K562 (cell line): ENCODE measurements around the gene NFIB. TPM values are rescaled to one million over a fixed set of nuclear protein-coding genes. Genes with fewer than 3 reads are reported as not detected.

Experiments used
- ATAC-seq: fragments of 200-7000 bp; cut with Tn5 transposase; 3 replicates; pipeline ENCODE4 v1.9.1; 2020; ENCODE audit warnings: moderate library complexity
- BruUV-seq: library from RNA; stranded (reverse); fragments of 400-500 nt; replicated peaks from 2 replicates; lab custom pipeline; 2021; lab: Mats Ljungman, UMichigan
- CTCF ChIA-PET: fragments of 300-600 bp; formaldehyde crosslinking; extraction: SDS; loops from one replicate; lab custom pipeline; 2021; ENCODE audit warnings: low intra/inter-chr PET ratio; lab: Yijun Ruan, JAX
- POLR2A ChIA-PET: fragments of 300-600, 350-650 bp; sonication (Branson Sonifier 250); formaldehyde crosslinking; extraction: SDS; loops from one replicate; lab custom pipeline; 2021; ENCODE audit warnings: antibody characterized with exemption, inconsistent platforms; lab: Yijun Ruan, JAX
- DNase-seq, 4 experiments: peaks; one replicate each; pipeline versions ENCODE4 v3.0.0 to v3.0.0-alpha.2; 2011 to 2018; ENCODE audit warnings: low spot score in 3 of 4, mixed read lengths in 3 of 4; ENCODE audit errors: extremely low read depth in 1 of 4
- FAIRE-seq: peaks from 2 replicates; lab custom pipeline; 2011; peaks lifted over from hg19 to GRCh38; lab: Jason Lieb, UNC
- H2AFZ ChIP-seq: 2 replicates; pipeline ENCODE4 v1.6.0; 2011; ENCODE audit warnings: low read depth, low read length, control low read depth, inconsistent platforms
- H3K27ac ChIP-seq: fragments of 200-600 bp; 3 replicates; pipeline ENCODE4 v1.8.0; 2011; ENCODE audit warnings: low read depth, mild to moderate bottlenecking, control low read depth, inconsistent platforms, low read length, moderate library complexity, mixed read lengths; ENCODE audit errors: extremely low read depth
- H3K27me3 ChIP-seq, 2 experiments: fragments of 300-600 bp in 1 of 2; 2 replicates in 1 of 2; 3 replicates in 1 of 2; pipeline versions ENCODE4 v1.6.0 to v1.8.0; 2011; ENCODE audit warnings: inconsistent platforms in 2 of 2, low read length in 2 of 2, mild to moderate bottlenecking in 1 of 2, mixed read lengths in 1 of 2, moderate library complexity in 1 of 2; ENCODE audit not compliant: control insufficient read depth in 2 of 2, insufficient read depth in 2 of 2
- H3K36me3 ChIP-seq: fragments of 300-600 bp; 3 replicates; pipeline ENCODE4 v1.8.0; 2011; ENCODE audit warnings: mild to moderate bottlenecking, low read length, inconsistent platforms; ENCODE audit not compliant: control insufficient read depth, insufficient read depth
- H3K4me1 ChIP-seq, 2 experiments: fragments of 200-600 bp in 1 of 2; replicated peaks in 1 of 2; 2 replicates in 1 of 2; 3 replicates in 1 of 2; pipeline versions ENCODE4 v1.5.1 to v1.8.0; 2011; ENCODE audit warnings: inconsistent platforms in 2 of 2, low read length in 2 of 2, mild to moderate bottlenecking in 1 of 2, mixed read lengths in 1 of 2, moderate library complexity in 1 of 2; ENCODE audit not compliant: control insufficient read depth in 2 of 2, insufficient read depth in 2 of 2
- H3K4me2 ChIP-seq: 2 replicates; pipeline ENCODE4 v1.6.1; 2011; ENCODE audit warnings: low read length, control low read depth, inconsistent platforms, mixed read lengths; ENCODE audit not compliant: insufficient read depth
- H3K4me3 ChIP-seq: fragments of 200-600 bp; sonication (generic), shearing (Covaris generic); 2 replicates; pipeline ENCODE4 v1.5.1; 2016; ENCODE audit warnings: control low read depth, inconsistent platforms
- H3K79me2 ChIP-seq: fragments of 200-600 bp; 3 replicates; pipeline ENCODE4 v1.8.0; 2011; ENCODE audit warnings: low read length, inconsistent platforms; ENCODE audit not compliant: control insufficient read depth, insufficient read depth
- H3K9ac ChIP-seq, 2 experiments: 2 replicates each; pipeline versions ENCODE4 v1.6.0 to v1.6.1; 2011; ENCODE audit warnings: low read depth in 2 of 2, low read length in 2 of 2, control low read depth in 1 of 2, inconsistent platforms in 1 of 2, mild to moderate bottlenecking in 1 of 2, mixed read lengths in 1 of 2; ENCODE audit not compliant: insufficient read depth in 1 of 2
- H3K9me1 ChIP-seq: one replicate; pipeline ENCODE4 v1.6.0; 2011; ENCODE audit warnings: inconsistent platforms, mild to moderate bottlenecking, low read length, moderate library complexity; ENCODE audit not compliant: control insufficient read depth, insufficient read depth
- H3K9me3 ChIP-seq: replicated peaks from 2 replicates; pipeline ENCODE4 v1.5.1; 2011; ENCODE audit warnings: low read depth, low read length, inconsistent platforms; ENCODE audit not compliant: control insufficient read depth, insufficient read depth
- H4K20me1 ChIP-seq: replicated peaks from 2 replicates; pipeline ENCODE4 v1.6.1; 2011; ENCODE audit warnings: low read length, inconsistent platforms, mixed read lengths; ENCODE audit not compliant: control insufficient read depth, insufficient read depth
- BMI1 ChIP-seq: fragments of 150-350 bp; IDR thresholded peaks from 2 replicates; pipeline ENCODE4 v1.6.1; 2014; ENCODE audit warnings: low read length
- DNMT1 ChIP-seq: fragments of 450-650 bp; IDR thresholded peaks from 2 replicates; pipeline ENCODE4 v1.6.1; 2016; ENCODE audit warnings: antibody characterized with exemption, mild to moderate bottlenecking
- HDAC1 ChIP-seq, 2 experiments: fragments of 450-650 bp; IDR thresholded peaks; 2 replicates each; pipeline ENCODE4 v1.6.1; 2016 to 2017; ENCODE audit warnings: inconsistent platforms in 1 of 2, mild to moderate bottlenecking in 1 of 2, moderate library complexity in 1 of 2
- HDGF ChIP-seq: fragments of 450-650 bp; IDR thresholded peaks from 2 replicates; pipeline ENCODE4 v1.6.1; 2016
- NBN ChIP-seq: fragments of 450-650 bp; IDR thresholded peaks from 2 replicates; pipeline ENCODE4 v1.6.1; 2016; ENCODE audit warnings: low read depth, mild to moderate bottlenecking
- NCOA1 ChIP-seq: fragments of 450-650 bp; IDR thresholded peaks from 2 replicates; pipeline ENCODE4 v1.6.1; 2016; ENCODE audit warnings: low read depth
- PYGO2 ChIP-seq: fragments of 450-650 bp; IDR thresholded peaks from 2 replicates; pipeline ENCODE4 v1.6.1; 2016; ENCODE audit warnings: mild to moderate bottlenecking, missing genetic modification characterization, moderate library complexity, missing compliant biosample characterization
- TSHZ1 ChIP-seq: fragments of 250-450 bp; sonication (Bioruptor Pico); IDR thresholded peaks from 2 replicates; pipeline ENCODE4 v1.4.0; 2020; ENCODE audit warnings: mild to moderate bottlenecking, moderate library complexity
- ZNF174 ChIP-seq: fragments of 250-450 bp; sonication (Bioruptor Pico); IDR thresholded peaks from 2 replicates; pipeline ENCODE4 v1.4.0; 2020; ENCODE audit warnings: mild to moderate bottlenecking
- WGBS: fragments of 100-300 bp; shearing (Covaris generic); methylation state at CpG from one replicate; pipeline ENCODE4 v1.1.6; 2016; ENCODE audit warnings: low coverage, mixed read lengths; ENCODE audit not compliant: insufficient coverage; ENCODE audit errors: missing lambda C conversion rate; 5-methylcytosine and 5-hydroxymethylcytosine counted together
- in situ Hi-C: fragments of 300-500 bp; cut with MboI; formaldehyde crosslinking; loops from 4 replicates; pipeline ENCODE4 v1.15.0; 2018; ENCODE audit warnings: inconsistent platforms, mixed read lengths
- intact Hi-C: fragments of 100-400 bp; cut with micrococcal nuclease; formaldehyde crosslinking; loops from 2 replicates; pipeline ENCODE4 v1.14.2; 2022
- polyA plus RNA-seq, 8 experiments: library from polyadenylated mRNA; depleted of rRNA in 4 of 8; stranded (reverse) in 5 of 8; unstranded in 3 of 8; fragments of >200 nt; fragmentation: Nextera tagmentation in 2 of 8; fragmentation: Illumina TruSeq in 1 of 8; extraction: Ambion mirVana in 2 of 8; extraction: Trizol in 1 of 8; gene quantifications; 2 replicates each; pipeline versions ENCODE4 v1.2.1 to v1.2.3, GENCODE V29; 2011 to 2014; ENCODE audit warnings: inconsistent platforms in 1 of 8, missing spikeins in 1 of 8
- total RNA-seq, 7 experiments: library from RNA; depleted of rRNA in 6 of 7; stranded (reverse); fragments of >200 nt in 6 of 7; fragmentation: Illumina TruSeq in 2 of 7; extraction: Trizol in 2 of 7; gene quantifications; 2 replicates each; pipeline versions ENCODE4 v1.2.1 to v1.2.3, GENCODE V29; 2011 to 2021; ENCODE audit warnings: low replicate concordance in 1 of 7
- TF ChIP-seq, protein P1 (sequence below): fragments of 250-450 bp; sonication (Bioruptor Pico); IDR thresholded peaks from 2 replicates; pipeline ENCODE4 v1.8.0; 2021; ENCODE audit warnings: borderline replicate concordance, mild to moderate bottlenecking, moderate library complexity; ENCODE audit not compliant: poor library complexity, severe bottlenecking

Gene NFIB
- total and polyA plus RNA-seq, 9 of the 15 experiments (the other 6 are each of a cell fraction or from before 2014, with no cell fraction given): 1.2 to 3.3 (median 1.9) TPM

DNA sequence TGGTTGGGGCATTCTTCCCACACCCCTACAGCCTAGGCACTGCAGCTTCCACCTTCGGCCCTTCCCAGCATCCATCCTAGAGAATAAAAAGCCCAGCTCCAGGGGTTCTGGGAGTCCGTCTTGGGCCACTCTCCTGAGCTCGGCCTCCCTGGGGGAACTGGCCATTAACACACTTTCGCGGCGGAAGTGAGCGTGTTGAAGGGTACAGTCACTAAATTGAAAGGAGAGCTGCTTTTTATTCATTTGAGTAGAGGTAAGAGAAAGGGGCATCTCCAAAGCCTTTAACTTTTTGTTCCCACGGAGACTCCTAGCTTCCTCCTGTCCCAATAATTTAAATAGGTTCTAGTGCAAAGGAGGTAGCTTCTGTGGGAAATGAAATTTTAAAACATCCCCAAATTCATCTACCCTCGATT is 31.0 kb upstream of the NFIB start (continued):
- TF ChIP-seq NBN (no peak), TSHZ1 (CRISPR knock-in tag) (no peak), ZNF174 (no peak), PYGO2 (tag) (no peak), NCOA1 (no peak), BMI1 (no peak)
- TF ChIP-seq, protein P1, sequence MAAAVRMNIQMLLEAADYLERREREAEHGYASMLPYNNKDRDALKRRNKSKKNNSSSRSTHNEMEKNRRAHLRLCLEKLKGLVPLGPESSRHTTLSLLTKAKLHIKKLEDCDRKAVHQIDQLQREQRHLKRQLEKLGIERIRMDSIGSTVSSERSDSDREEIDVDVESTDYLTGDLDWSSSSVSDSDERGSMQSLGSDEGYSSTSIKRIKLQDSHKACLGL (CRISPR knock-in tag): no peak

DNA sequence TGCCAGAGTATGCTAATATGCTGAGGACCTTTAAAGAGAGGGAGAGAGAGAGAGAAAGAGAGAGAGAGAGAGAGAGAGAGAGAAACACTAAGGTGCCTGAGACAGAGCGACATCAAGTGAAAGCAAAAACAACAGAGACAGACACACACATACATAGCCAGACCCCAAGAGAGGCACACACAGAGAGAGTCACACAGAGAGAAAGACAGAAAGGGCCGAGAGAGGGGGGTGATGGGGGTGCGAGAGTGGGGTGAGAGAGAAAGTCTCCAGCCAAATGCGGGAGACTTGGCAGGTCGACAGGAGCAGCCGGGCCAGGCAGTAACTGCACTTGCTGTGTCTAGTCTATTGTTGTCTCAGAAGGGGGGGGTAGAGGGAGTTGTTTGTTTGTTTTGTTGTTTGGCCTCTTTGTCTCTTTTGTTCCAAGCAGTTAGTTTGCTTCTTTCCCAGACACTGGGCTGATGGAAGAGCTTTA is 30.1 kb upstream of the NFIB start:
- CTCF ChIA-PET: no interaction called here
- BruUV-seq: no TSS peak
- no peaks in the 10 kb centered on the region for H4K20me1 ChIP-seq
- intact Hi-C loops: no loop called here
- DNase-seq (no peak), ATAC-seq (no peak), FAIRE-seq (no peak)
- no peak overlapping the region for H2AFZ ChIP-seq
- H3K9ac ChIP-seq: no peak overlapping the region
- H3K4me2 ChIP-seq: no peak overlapping the region
- H3K27me3 ChIP-seq: peaks cover 2 to 10% of the 10 kb centered on the region in 2 experiments; a peak in 2 of 5 replicates
- H3K9me1 ChIP-seq: no peaks in the 10 kb centered on the region
- no peak overlapping the region for H3K27ac ChIP-seq
- H3K9me3 ChIP-seq: no peaks in the 10 kb centered on the region; the same call in 1 of the 2 replicates
- POLR2A ChIA-PET: no interaction called here
- no peaks in the 10 kb centered on the region for H3K36me3 ChIP-seq
- 32% methylated on average over 4 of the region's 6 CpGs for WGBS
- no peaks in the 10 kb centered on the region for H3K4me1 ChIP-seq
- in situ Hi-C loops: no loop called here
- TF ChIP-seq HDGF: no peak
- no peak for TF ChIP-seq DNMT1
- no peak for TF ChIP-seq HDAC1 (IDR thresholded peaks at IDR 0.05)
- no peak overlapping the region for H3K4me3 ChIP-seq
- no peaks in the 10 kb centered on the region for H3K79me2 ChIP-seq
